ENCODE measurements around the gene NOM1.

- TF ChIP-seq, protein P1, sequence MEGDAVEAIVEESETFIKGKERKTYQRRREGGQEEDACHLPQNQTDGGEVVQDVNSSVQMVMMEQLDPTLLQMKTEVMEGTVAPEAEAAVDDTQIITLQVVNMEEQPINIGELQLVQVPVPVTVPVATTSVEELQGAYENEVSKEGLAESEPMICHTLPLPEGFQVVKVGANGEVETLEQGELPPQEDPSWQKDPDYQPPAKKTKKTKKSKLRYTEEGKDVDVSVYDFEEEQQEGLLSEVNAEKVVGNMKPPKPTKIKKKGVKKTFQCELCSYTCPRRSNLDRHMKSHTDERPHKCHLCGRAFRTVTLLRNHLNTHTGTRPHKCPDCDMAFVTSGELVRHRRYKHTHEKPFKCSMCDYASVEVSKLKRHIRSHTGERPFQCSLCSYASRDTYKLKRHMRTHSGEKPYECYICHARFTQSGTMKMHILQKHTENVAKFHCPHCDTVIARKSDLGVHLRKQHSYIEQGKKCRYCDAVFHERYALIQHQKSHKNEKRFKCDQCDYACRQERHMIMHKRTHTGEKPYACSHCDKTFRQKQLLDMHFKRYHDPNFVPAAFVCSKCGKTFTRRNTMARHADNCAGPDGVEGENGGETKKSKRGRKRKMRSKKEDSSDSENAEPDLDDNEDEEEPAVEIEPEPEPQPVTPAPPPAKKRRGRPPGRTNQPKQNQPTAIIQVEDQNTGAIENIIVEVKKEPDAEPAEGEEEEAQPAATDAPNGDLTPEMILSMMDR (IDR thresholded peaks at IDR 0.05; ENCODE audit: insufficient read depth, low read depth, low read length): no peak
- TF ChIP-seq EZH2 (IDR thresholded peaks at IDR 0.05; ENCODE audit: insufficient read depth, low read length): no peak
Measured at GRCh38 chr7:156968183-156968582, 18.7 kb downstream of the NOM1 start.

Data from astrocyte (in vitro differentiated cells and primary cell).